ENCODE results near the gene CCL17. TPM values are rescaled to one million over a fixed set of nuclear protein-coding genes. Genes with fewer than 3 reads are reported as not detected.
A peak's percentile ranks its signal among the peaks of the same experiment; 100 is the strongest.

The CCL17 gene
- total RNA-seq, 1 donor from 2014 or later: not detected

- no peak overlapping the region for H3K27ac Mint-ChIP-seq
- H3K9me3 Mint-ChIP-seq (ENCODE audit: low read depth): no peaks in the 10 kb centered on the region
- no peak overlapping the region for H3K4me3 Mint-ChIP-seq (ENCODE audit: low read depth)
- peaks cover under 1% of the 10 kb centered on the region for H3K36me3 Mint-ChIP-seq (ENCODE audit: insufficient read depth)
- no peaks in the 10 kb centered on the region for H3K27me3 Mint-ChIP-seq
- H3K4me1 Mint-ChIP-seq (ENCODE audit: low read depth): peaks cover 5% of the 10 kb centered on the region
- TF ChIP-seq CTCF (IDR thresholded peaks at IDR 0.05; ENCODE audit: unreplicated experiment): peak; percentile 62
- no peak for DNase-seq (ENCODE audit: low spot score, unreplicated experiment)
These were observed 17.7 kb downstream of the CCL17 start for GRCh38 chr16:57422026-57422944.

GRCh38 chr16:57423152-57423551 is 18.6 kb downstream of the CCL17 start:
- Mint-ChIP-seq H3K27ac (no peak overlapping the region), H3K27me3 (no peaks in the 10 kb centered on the region), H3K4me1 (ENCODE audit: low read depth) (peaks cover 2% of the 10 kb centered on the region), H3K9me3 (ENCODE audit: low read depth) (no peaks in the 10 kb centered on the region), H3K4me3 (ENCODE audit: low read depth) (no peak overlapping the region), H3K36me3 (ENCODE audit: insufficient read depth) (peaks cover 5% of the 10 kb centered on the region)
- no peak for DNase-seq (ENCODE audit: low spot score, unreplicated experiment)
- no peak for TF ChIP-seq CTCF (IDR thresholded peaks at IDR 0.05; ENCODE audit: unreplicated experiment)

- H3K36me3 Mint-ChIP-seq (ENCODE audit: insufficient read depth): peaks cover 13% of the 10 kb centered on the region
- TF ChIP-seq CTCF (IDR thresholded peaks at IDR 0.05; ENCODE audit: unreplicated experiment): no peak
- no peaks in the 10 kb centered on the region for H3K9me3 Mint-ChIP-seq (ENCODE audit: low read depth)
- no peak for DNase-seq (ENCODE audit: low spot score, unreplicated experiment)
- H3K27ac Mint-ChIP-seq: no peak overlapping the region
- no peaks in the 10 kb centered on the region for H3K4me1 Mint-ChIP-seq (ENCODE audit: low read depth)
- H3K27me3 Mint-ChIP-seq: no peaks in the 10 kb centered on the region
- no peak overlapping the region for H3K4me3 Mint-ChIP-seq (ENCODE audit: low read depth)
These were observed 20.0 kb downstream of the CCL17 start for GRCh38 chr16:57424583-57424982.

GRCh38 chr16:57426356-57426755 is 21.8 kb downstream of the CCL17 start:
- Mint-ChIP-seq H3K4me3 (ENCODE audit: low read depth) (no peak overlapping the region), H3K27ac (no peak overlapping the region), H3K36me3 (ENCODE audit: insufficient read depth) (peaks cover 23% of the 10 kb centered on the region), H3K9me3 (ENCODE audit: low read depth) (no peaks in the 10 kb centered on the region), H3K27me3 (no peaks in the 10 kb centered on the region), H3K4me1 (ENCODE audit: low read depth) (no peaks in the 10 kb centered on the region)
- no peak for DNase-seq (ENCODE audit: low spot score, unreplicated experiment)
- TF ChIP-seq CTCF (IDR thresholded peaks at IDR 0.05; ENCODE audit: unreplicated experiment): no peak

- Mint-ChIP-seq H3K36me3 (ENCODE audit: insufficient read depth) (peaks cover 23% of the 10 kb centered on the region), H3K27me3 (no peaks in the 10 kb centered on the region), H3K4me1 (ENCODE audit: low read depth) (no peaks in the 10 kb centered on the region), H3K27ac (peak overlapping the region; percentile 42), H3K9me3 (ENCODE audit: low read depth) (no peaks in the 10 kb centered on the region), H3K4me3 (ENCODE audit: low read depth) (no peak overlapping the region)
- TF ChIP-seq CTCF (IDR thresholded peaks at IDR 0.05; ENCODE audit: unreplicated experiment): no peak
- no peak for DNase-seq (ENCODE audit: low spot score, unreplicated experiment)
These were observed 22.7 kb downstream of the CCL17 start for GRCh38 chr16:57427307-57427706.
